Measurements from ENCODE around the gene NLN. TPM values are rescaled to one million over a fixed set of nuclear protein-coding genes. Genes with fewer than 3 reads are reported as not detected.

The NLN gene
- total RNA-seq, 6 donors from 2014 or later, result 4.2 to 20.8 (median 13.1) TPM

GRCh38 chr5:65737842-65738241, 15.8 kb downstream of the NLN start:
- no peaks in the 10 kb centered on the region for H3K9me3 ChIP-seq
- H3K4me1 ChIP-seq, result peaks cover 0 to 6% (median 2%) of the 10 kb centered on the region in 4 donors
- ATAC-seq (ENCODE audit: low FRiP score in 2 of 2) (no peak), DNase-seq (peak in 1 of 2 donors; percentile 41)
- H3K27me3 ChIP-seq, result no peaks in the 10 kb centered on the region
- no peak overlapping the region for H3K27ac ChIP-seq
- H3K4me3 ChIP-seq, result no peak overlapping the region
- no peaks in the 10 kb centered on the region for H3K36me3 ChIP-seq
- 68 to 77% methylated on average over 6 to 7 of the region's 7 CpGs for WGBS, 2 donors
- TF ChIP-seq POLR2A (IDR thresholded peaks at IDR 0.05), result no peak
- TF ChIP-seq CTCF (IDR thresholded peaks at IDR 0.05), result no peak
- no peak for TF ChIP-seq EP300 (IDR thresholded peaks at IDR 0.05)
- TF ChIP-seq POLR2AphosphoS5 (IDR thresholded peaks at IDR 0.05), result no peak

- Histone ChIP-seq H3K27ac (no peak overlapping the region), H3K36me3 (no peaks in the 10 kb centered on the region), H3K27me3 (no peaks in the 10 kb centered on the region), H3K9me3 (no peaks in the 10 kb centered on the region), H3K4me1 (peaks cover 0 to 6% (median 2%) of the 10 kb centered on the region in 4 donors), H3K4me3 (no peak overlapping the region)
- ATAC-seq (ENCODE audit: low FRiP score in 2 of 2) (no peak), DNase-seq (no peak)
- TF ChIP-seq POLR2A (IDR thresholded peaks at IDR 0.05) (no peak), EP300 (IDR thresholded peaks at IDR 0.05) (no peak), CTCF (IDR thresholded peaks at IDR 0.05) (no peak), POLR2AphosphoS5 (IDR thresholded peaks at IDR 0.05) (no peak)
- WGBS, 2 donors, result 76 to 87% methylated on average over 4 of the region's 4 CpGs
Measured at GRCh38 chr5:65738305-65738704, 16.3 kb downstream of the NLN start.

GRCh38 chr5:65739162-65739561, 17.2 kb downstream of the NLN start:
- TF ChIP-seq POLR2AphosphoS5 (IDR thresholded peaks at IDR 0.05), result no peak
- TF ChIP-seq CTCF (IDR thresholded peaks at IDR 0.05), result no peak
- TF ChIP-seq EP300 (IDR thresholded peaks at IDR 0.05), result no peak
- no peak for TF ChIP-seq POLR2A (IDR thresholded peaks at IDR 0.05)
- H3K9me3 ChIP-seq, result no peaks in the 10 kb centered on the region
- H3K27me3 ChIP-seq, result no peaks in the 10 kb centered on the region
- H3K27ac ChIP-seq, result no peak overlapping the region
- no peak for DNase-seq
- no peak overlapping the region for H3K4me3 ChIP-seq
- no peak for ATAC-seq (ENCODE audit: low FRiP score in 2 of 2)
- no peaks in the 10 kb centered on the region for H3K36me3 ChIP-seq
- peaks cover 0 to 6% (median 2%) of the 10 kb centered on the region in 4 donors for H3K4me1 ChIP-seq

GRCh38 chr5:65742565-65743231, 20.7 kb downstream of the NLN start:
- no peak overlapping the region for H3K4me3 ChIP-seq
- DNase-seq, result no peak
- H3K36me3 ChIP-seq, result no peaks in the 10 kb centered on the region
- peak in 1 of 2 donors; percentile 67 for ATAC-seq (ENCODE audit: low FRiP score in 2 of 2)
- no peaks in the 10 kb centered on the region for H3K27me3 ChIP-seq
- TF ChIP-seq POLR2A (IDR thresholded peaks at IDR 0.05), result no peak
- TF ChIP-seq CTCF (IDR thresholded peaks at IDR 0.05), result peak in 5 of 6 experiments; percentile 37 to 67 (median 46)
- TF ChIP-seq POLR2AphosphoS5 (IDR thresholded peaks at IDR 0.05), result no peak
- H3K4me1 ChIP-seq, result peaks cover 0 to 6% (median 0%) of the 10 kb centered on the region in 4 donors
- no peaks in the 10 kb centered on the region for H3K9me3 ChIP-seq
- WGBS, 2 donors, result 32% methylated on average over 4 of the region's 4 CpGs
- no peak overlapping the region for H3K27ac ChIP-seq
